ENCODE results near the gene EMC1.
"Not testable (repeated sequence)": the region's sequence is repeated elsewhere in the genome, so short reads cannot be mapped to it uniquely, and the experiment has no call there.

Gene EMC1

GRCh38 chr1:19251305-19252196, at the start of gene EMC1, which contains the start of gene MRTO4:
EMC1 (minus strand) TSS chr1:19251524; CDS start chr1:19251509, 15 bp downstream.
MRTO4 (plus strand) TSS chr1:19251805; CDS start chr1:19251836, 31 bp downstream.
- peaks cover 14% of the 10 kb centered on the region for H3K4me1 ChIP-seq (ENCODE audit: control insufficient read depth, low read depth, low read length)
- H3K27me3 ChIP-seq (ENCODE audit: control insufficient read depth, insufficient read depth, low read length), result no peaks in the 10 kb centered on the region
- peak within 1 kb of the TSS; percentile 74 for H3K27ac ChIP-seq (ENCODE audit: low read length)
- no peaks in the 10 kb centered on the region for H3K9me3 ChIP-seq (ENCODE audit: control insufficient read depth, low read depth, low read length)
- peaks cover 21% of the 10 kb centered on the region for H3K36me3 ChIP-seq (ENCODE audit: control insufficient read depth, low read depth, low read length)
- H3K9ac ChIP-seq (ENCODE audit: low read length), result peak within 1 kb of the TSS; percentile 99
- peak within 1 kb of the TSS; percentile 98 for H3K4me3 ChIP-seq (ENCODE audit: low read length)

- no peaks in the 10 kb centered on the region for H3K27me3 ChIP-seq (ENCODE audit: control insufficient read depth, insufficient read depth, low read length)
- H3K27ac ChIP-seq (ENCODE audit: low read length), result no peak overlapping the region
- peaks cover 3% of the 10 kb centered on the region for H3K9me3 ChIP-seq (ENCODE audit: control insufficient read depth, low read depth, low read length)
- H3K4me1 ChIP-seq (ENCODE audit: control insufficient read depth, low read depth, low read length), result no peaks in the 10 kb centered on the region
- peaks cover 17% of the 10 kb centered on the region for H3K36me3 ChIP-seq (ENCODE audit: control insufficient read depth, low read depth, low read length)
- H3K9ac ChIP-seq (ENCODE audit: low read length), result no peak overlapping the region
- no peak overlapping the region for H3K4me3 ChIP-seq (ENCODE audit: low read length)
Observed at GRCh38 chr1:19300211-19300610, 48.9 kb upstream of the EMC1 start.

GRCh38 chr1:19294638-19295037, 43.3 kb upstream of the EMC1 start:
- Histone ChIP-seq H3K4me1 (ENCODE audit: control insufficient read depth, low read depth, low read length) (no peaks in the 10 kb centered on the region), H3K27me3 (ENCODE audit: control insufficient read depth, insufficient read depth, low read length) (peaks cover 7% of the 10 kb centered on the region), H3K9ac (ENCODE audit: low read length) (no peak overlapping the region), H3K27ac (ENCODE audit: low read length) (no peak overlapping the region), H3K4me3 (ENCODE audit: low read length) (no peak overlapping the region), H3K9me3 (ENCODE audit: control insufficient read depth, low read depth, low read length) (peaks cover 13% of the 10 kb centered on the region), H3K36me3 (ENCODE audit: control insufficient read depth, low read depth, low read length) (no peaks in the 10 kb centered on the region)

GRCh38 chr1:19289244-19289643, 37.9 kb upstream of the EMC1 start:
- Histone ChIP-seq H3K4me3 (ENCODE audit: low read length) (peak overlapping the region; percentile 51), H3K9ac (ENCODE audit: low read length) (no peak overlapping the region)

GRCh38 chr1:19288324-19289241, 37.3 kb upstream of the EMC1 start, which contains the start of gene AKR7A3:
AKR7A3 (minus strand) TSS chr1:19288770; CDS start chr1:19288709, 61 bp downstream.
- not testable (repeated sequence) for H3K27ac ChIP-seq (ENCODE audit: low read length); H3K4me1 ChIP-seq (ENCODE audit: control insufficient read depth, low read depth, low read length); H3K9ac ChIP-seq (ENCODE audit: low read length); H3K9me3 ChIP-seq (ENCODE audit: control insufficient read depth, low read depth, low read length); H3K36me3 ChIP-seq (ENCODE audit: control insufficient read depth, low read depth, low read length)
- H3K27me3 ChIP-seq (ENCODE audit: control insufficient read depth, insufficient read depth, low read length), result peaks cover 31% of the 10 kb centered on the region
- H3K4me3 ChIP-seq (ENCODE audit: low read length), result peak within 1 kb of the TSS; percentile 51

More at GRCh38 chr1:19289244-19289643, 37.9 kb upstream of the EMC1 start:
- H3K36me3 ChIP-seq (ENCODE audit: control insufficient read depth, low read depth, low read length), result no peaks in the 10 kb centered on the region
- H3K4me1 ChIP-seq (ENCODE audit: control insufficient read depth, low read depth, low read length), result no peaks in the 10 kb centered on the region
- H3K27me3 ChIP-seq (ENCODE audit: control insufficient read depth, insufficient read depth, low read length), result peaks cover 31% of the 10 kb centered on the region
- H3K27ac ChIP-seq (ENCODE audit: low read length), result no peak overlapping the region
- peaks cover under 1% of the 10 kb centered on the region for H3K9me3 ChIP-seq (ENCODE audit: control insufficient read depth, low read depth, low read length)

GRCh38 chr1:19287436-19288185, 36.3 kb upstream of the EMC1 start:
- Histone ChIP-seq H3K27me3 (ENCODE audit: control insufficient read depth, insufficient read depth, low read length) (peaks cover 31% of the 10 kb centered on the region), H3K9ac (ENCODE audit: low read length) (no peak overlapping the region), H3K4me1 (ENCODE audit: control insufficient read depth, low read depth, low read length) (no peaks in the 10 kb centered on the region), H3K36me3 (ENCODE audit: control insufficient read depth, low read depth, low read length) (no peaks in the 10 kb centered on the region), H3K27ac (ENCODE audit: low read length) (no peak overlapping the region), H3K9me3 (ENCODE audit: control insufficient read depth, low read depth, low read length) (no peaks in the 10 kb centered on the region), H3K4me3 (ENCODE audit: low read length) (no peak overlapping the region)

- not testable (repeated sequence) for H3K4me1 ChIP-seq (ENCODE audit: control insufficient read depth, low read depth, low read length); H3K27ac ChIP-seq (ENCODE audit: low read length); H3K4me3 ChIP-seq (ENCODE audit: low read length); H3K9ac ChIP-seq (ENCODE audit: low read length); H3K9me3 ChIP-seq (ENCODE audit: control insufficient read depth, low read depth, low read length); H3K36me3 ChIP-seq (ENCODE audit: control insufficient read depth, low read depth, low read length)
- H3K27me3 ChIP-seq (ENCODE audit: control insufficient read depth, insufficient read depth, low read length), result peaks cover 31% of the 10 kb centered on the region
Observed at GRCh38 chr1:19285807-19286206, 34.5 kb upstream of the EMC1 start.

- H3K4me1 ChIP-seq (ENCODE audit: control insufficient read depth, low read depth, low read length); H3K36me3 ChIP-seq (ENCODE audit: control insufficient read depth, low read depth, low read length); H3K4me3 ChIP-seq (ENCODE audit: low read length); H3K9ac ChIP-seq (ENCODE audit: low read length); H3K27ac ChIP-seq (ENCODE audit: low read length); H3K9me3 ChIP-seq (ENCODE audit: control insufficient read depth, low read depth, low read length): not testable (repeated sequence)
- H3K27me3 ChIP-seq (ENCODE audit: control insufficient read depth, insufficient read depth, low read length), result peaks cover 31% of the 10 kb centered on the region
Observed at GRCh38 chr1:19285366-19285765, 34.0 kb upstream of the EMC1 start.

- Histone ChIP-seq H3K4me1 (ENCODE audit: control insufficient read depth, low read depth, low read length) (no peaks in the 10 kb centered on the region), H3K9me3 (ENCODE audit: control insufficient read depth, low read depth, low read length) (no peaks in the 10 kb centered on the region), H3K27me3 (ENCODE audit: control insufficient read depth, insufficient read depth, low read length) (peaks cover 26% of the 10 kb centered on the region), H3K36me3 (ENCODE audit: control insufficient read depth, low read depth, low read length) (no peaks in the 10 kb centered on the region), H3K9ac (ENCODE audit: low read length) (no peak overlapping the region), H3K4me3 (ENCODE audit: low read length) (no peak overlapping the region), H3K27ac (ENCODE audit: low read length) (no peak overlapping the region)
Observed at GRCh38 chr1:19284881-19285280, 33.6 kb upstream of the EMC1 start.

GRCh38 chr1:19283891-19284290, 32.6 kb upstream of the EMC1 start:
- H3K4me3 ChIP-seq (ENCODE audit: low read length), result no peak overlapping the region
- no peaks in the 10 kb centered on the region for H3K36me3 ChIP-seq (ENCODE audit: control insufficient read depth, low read depth, low read length)
- no peaks in the 10 kb centered on the region for H3K9me3 ChIP-seq (ENCODE audit: control insufficient read depth, low read depth, low read length)
- no peak overlapping the region for H3K9ac ChIP-seq (ENCODE audit: low read length)
- no peak overlapping the region for H3K27ac ChIP-seq (ENCODE audit: low read length)
- H3K27me3 ChIP-seq (ENCODE audit: control insufficient read depth, insufficient read depth, low read length), result peaks cover 17% of the 10 kb centered on the region
- no peaks in the 10 kb centered on the region for H3K4me1 ChIP-seq (ENCODE audit: control insufficient read depth, low read depth, low read length)

GRCh38 chr1:19274636-19275035, 23.3 kb upstream of the EMC1 start:
- no peaks in the 10 kb centered on the region for H3K9me3 ChIP-seq (ENCODE audit: control insufficient read depth, low read depth, low read length)
- H3K4me3 ChIP-seq (ENCODE audit: low read length), result no peak overlapping the region
- H3K27ac ChIP-seq (ENCODE audit: low read length), result no peak overlapping the region
- H3K27me3 ChIP-seq (ENCODE audit: control insufficient read depth, insufficient read depth, low read length), result no peaks in the 10 kb centered on the region
- H3K4me1 ChIP-seq (ENCODE audit: control insufficient read depth, low read depth, low read length), result no peaks in the 10 kb centered on the region
- H3K36me3 ChIP-seq (ENCODE audit: control insufficient read depth, low read depth, low read length), result no peaks in the 10 kb centered on the region
- H3K9ac ChIP-seq (ENCODE audit: low read length), result no peak overlapping the region
